OCI-LY7 (cell line): ENCODE measurements around the gene MYO9B. TPM values are rescaled to one million over a fixed set of nuclear protein-coding genes. Genes with fewer than 3 reads are reported as not detected.

Experiments
- BruUV-seq: library from RNA; stranded (reverse); fragments of 400-500 nt; replicated peaks from 2 replicates; lab custom pipeline; 2021; lab: Mats Ljungman, UMichigan
- CTCF ChIA-PET: fragments of 300-600 bp; sonication (Branson Sonifier 250); formaldehyde crosslinking; loops from one replicate; lab custom pipeline; 2022; ENCODE audit warnings: antibody characterized with exemption; ENCODE audit not compliant: unreplicated experiment; lab: Charles Lee
- POLR2A ChIA-PET: fragments of 300-600 bp; sonication (Branson Sonifier 250); formaldehyde crosslinking; loops from one replicate; lab custom pipeline; 2022; ENCODE audit warnings: antibody characterized with exemption; lab: Charles Lee
- DNase-seq: peaks from one replicate; pipeline ENCODE4 v3.0.0-alpha.2; 2015; ENCODE audit warnings: low spot score
- H2AFZ ChIP-seq: fragments of 200-600 bp; sonication (generic), shearing (Covaris generic); 2 replicates; pipeline ENCODE4 v1.6.1; 2014; ENCODE audit warnings: mild to moderate bottlenecking, antibody characterized with exemption, low read length, moderate library complexity
- H3K27ac ChIP-seq: fragments of 200-600 bp; sonication (generic); 2 replicates; pipeline ENCODE4 v1.5.1; 2014; ENCODE audit warnings: mixed run types, low read depth, mild to moderate bottlenecking, moderate library complexity, low read length, inconsistent platforms; ENCODE audit not compliant: poor library complexity, severe bottlenecking
- H3K36me3 ChIP-seq: fragments of 200-600 bp; sonication (generic); 2 replicates; pipeline ENCODE4 v1.6.1; 2014; ENCODE audit warnings: mild to moderate bottlenecking, antibody characterized with exemption, low read length, moderate library complexity, mixed read lengths; ENCODE audit not compliant: insufficient read depth
- H3K4me1 ChIP-seq: fragments of 200-600 bp; sonication (generic); 2 replicates; pipeline ENCODE4 v1.5.1; 2014; ENCODE audit warnings: mild to moderate bottlenecking, low read length; ENCODE audit not compliant: insufficient read depth, poor library complexity, severe bottlenecking
- H3K4me2 ChIP-seq: fragments of 200-600 bp; sonication (generic); 2 replicates; pipeline ENCODE4 v1.6.1; 2014; ENCODE audit warnings: mild to moderate bottlenecking, low read length
- H3K4me3 ChIP-seq: fragments of 200-600 bp; sonication (generic); 2 replicates; pipeline ENCODE4 v1.5.1; 2014; ENCODE audit warnings: mild to moderate bottlenecking, low read depth, low read length; ENCODE audit not compliant: poor library complexity, severe bottlenecking
- H3K79me2 ChIP-seq: fragments of 200-600 bp; sonication (generic); 2 replicates; pipeline ENCODE4 v1.6.1; 2016; ENCODE audit warnings: low read depth, mild to moderate bottlenecking, low read length, moderate library complexity, mixed read lengths; ENCODE audit not compliant: insufficient read depth
- H3K9me2 ChIP-seq: fragments of 200-600 bp; sonication (generic); 2 replicates; pipeline ENCODE4 v1.6.1; 2016; ENCODE audit warnings: mild to moderate bottlenecking, low read length, mixed read lengths; ENCODE audit not compliant: insufficient read depth
- H3K9me3 ChIP-seq: fragments of 200-600 bp; sonication (generic); 2 replicates; pipeline ENCODE4 v1.6.1; 2014; ENCODE audit warnings: mild to moderate bottlenecking, mixed run types, low read length, mixed read lengths
- H4K20me1 ChIP-seq: fragments of 200-600 bp; sonication (generic); 2 replicates; pipeline ENCODE4 v1.6.1; 2014; ENCODE audit warnings: mild to moderate bottlenecking, antibody characterized with exemption, low read length, moderate library complexity, mixed read lengths; ENCODE audit not compliant: insufficient read depth
- EZH2phosphoT487 ChIP-seq: fragments of 200-600 bp; sonication (generic); IDR thresholded peaks from 2 replicates; pipeline ENCODE4 v1.6.1; 2018; ENCODE audit warnings: low read depth, borderline replicate concordance, mild to moderate bottlenecking, mixed run types, antibody characterized with exemption, low read length, moderate library complexity, mixed read lengths
- intact Hi-C: fragments of 100-400 bp; cut with micrococcal nuclease; formaldehyde crosslinking; loops from one replicate; pipeline ENCODE4 v1.10.0; 2022; ENCODE audit not compliant: unreplicated experiment
- total RNA-seq, 2 experiments: library from RNA; depleted of rRNA in 1 of 2; stranded (reverse); fragments of >200 nt in 1 of 2; shearing (Covaris generic) in 1 of 2; gene quantifications; 2 replicates each; pipeline ENCODE4 v1.2.3, GENCODE V29; 2014 to 2022
- TF ChIP-seq, protein P1 (sequence below): fragments of 200-600 bp; sonication (generic); conservative IDR thresholded peaks from 2 replicates; pipeline ENCODE4 v1.5.1; 2014; ENCODE audit warnings: mild to moderate bottlenecking, antibody characterized with exemption, low read length, moderate library complexity, mixed read lengths

MYO9B gene
- total RNA-seq, 2 experiments from 2014 or later = 74.7 to 150 TPM

DNA sequence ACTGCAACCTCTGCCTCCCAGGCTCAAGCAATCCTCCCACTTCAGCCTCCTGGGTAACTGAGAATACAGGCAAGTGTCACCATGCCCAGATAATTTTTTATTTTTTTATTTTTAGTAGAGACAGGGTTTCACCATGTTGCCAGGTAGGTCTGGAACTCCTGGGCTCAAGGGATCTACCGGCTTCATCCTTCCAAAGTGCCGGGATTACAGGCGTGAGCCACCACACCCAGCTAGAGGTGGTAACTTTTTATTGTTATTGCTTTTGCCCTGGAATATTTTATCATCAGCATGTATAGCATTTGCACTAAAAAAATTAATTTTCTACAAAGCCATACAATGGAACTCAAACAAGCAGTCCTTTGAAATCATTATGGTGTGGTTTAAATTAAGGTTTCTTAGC, 14.4 kb upstream of the MYO9B start:
- TF ChIP-seq, protein P1, sequence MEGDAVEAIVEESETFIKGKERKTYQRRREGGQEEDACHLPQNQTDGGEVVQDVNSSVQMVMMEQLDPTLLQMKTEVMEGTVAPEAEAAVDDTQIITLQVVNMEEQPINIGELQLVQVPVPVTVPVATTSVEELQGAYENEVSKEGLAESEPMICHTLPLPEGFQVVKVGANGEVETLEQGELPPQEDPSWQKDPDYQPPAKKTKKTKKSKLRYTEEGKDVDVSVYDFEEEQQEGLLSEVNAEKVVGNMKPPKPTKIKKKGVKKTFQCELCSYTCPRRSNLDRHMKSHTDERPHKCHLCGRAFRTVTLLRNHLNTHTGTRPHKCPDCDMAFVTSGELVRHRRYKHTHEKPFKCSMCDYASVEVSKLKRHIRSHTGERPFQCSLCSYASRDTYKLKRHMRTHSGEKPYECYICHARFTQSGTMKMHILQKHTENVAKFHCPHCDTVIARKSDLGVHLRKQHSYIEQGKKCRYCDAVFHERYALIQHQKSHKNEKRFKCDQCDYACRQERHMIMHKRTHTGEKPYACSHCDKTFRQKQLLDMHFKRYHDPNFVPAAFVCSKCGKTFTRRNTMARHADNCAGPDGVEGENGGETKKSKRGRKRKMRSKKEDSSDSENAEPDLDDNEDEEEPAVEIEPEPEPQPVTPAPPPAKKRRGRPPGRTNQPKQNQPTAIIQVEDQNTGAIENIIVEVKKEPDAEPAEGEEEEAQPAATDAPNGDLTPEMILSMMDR = no peak
- no peak for TF ChIP-seq EZH2phosphoT487
- H3K79me2 ChIP-seq = peaks cover 46% of the 10 kb centered on the region
- H3K9me3 ChIP-seq = no peaks in the 10 kb centered on the region
- H3K4me3 ChIP-seq = no peak overlapping the region
- peaks cover 99% of the 10 kb centered on the region for H3K36me3 ChIP-seq
- H3K4me1 ChIP-seq = peaks cover 10% of the 10 kb centered on the region
- H3K27ac ChIP-seq = no peak overlapping the region
- no peak overlapping the region for H2AFZ ChIP-seq
- DNase-seq = no peak
- ChIA-PET POLR2A (no interaction called here), CTCF (no interaction called here)
- BruUV-seq = no TSS peak
- H4K20me1 ChIP-seq = peaks cover 2% of the 10 kb centered on the region; the same call in 1 of the 2 replicates
- intact Hi-C loops = no loop called here
- H3K4me2 ChIP-seq = no peak overlapping the region
- H3K9me2 ChIP-seq = no peaks in the 10 kb centered on the region

DNA sequence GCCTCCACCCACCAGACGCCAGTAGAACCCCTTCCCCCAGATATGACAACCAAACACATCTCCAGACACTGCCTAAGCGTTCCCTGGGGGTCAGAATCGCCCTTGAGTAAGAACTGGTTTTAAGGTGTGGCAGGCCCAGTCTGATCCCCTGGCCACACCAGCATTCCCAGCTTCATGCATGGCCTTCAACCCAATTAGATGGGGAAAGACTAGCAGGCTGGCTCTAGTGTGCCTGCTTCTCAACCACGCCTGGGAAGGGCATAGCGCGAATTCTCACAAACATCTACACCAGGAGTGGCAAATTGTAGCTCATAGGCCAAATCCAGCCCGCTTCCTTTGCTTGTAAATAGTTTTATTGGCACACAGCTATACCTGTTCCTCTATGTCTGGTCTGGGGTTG, 13.9 kb upstream of the MYO9B start:
- TF ChIP-seq, protein P1 = no peak
- no peak for TF ChIP-seq EZH2phosphoT487
- Histone ChIP-seq H3K4me1 (peaks cover 10% of the 10 kb centered on the region), H3K79me2 (peaks cover 50% of the 10 kb centered on the region), H3K4me3 (no peak overlapping the region), H3K4me2 (no peak overlapping the region), H3K27ac (no peak overlapping the region), H3K9me2 (no peaks in the 10 kb centered on the region), H3K9me3 (no peaks in the 10 kb centered on the region), H3K36me3 (peaks cover 99% of the 10 kb centered on the region), H4K20me1 (peaks cover 3% of the 10 kb centered on the region; the same call in 1 of the 2 replicates), H2AFZ (no peak overlapping the region)
- no peak for DNase-seq
- intact Hi-C loops = no loop called here
- ChIA-PET POLR2A (interaction anchor here (0.6 kb wide), 1 partner anchor 14 kb away, joined by 3 read pairs; the partner anchor contains the start of gene MYO9B), CTCF (no interaction called here)
- BruUV-seq = no TSS peak

DNA sequence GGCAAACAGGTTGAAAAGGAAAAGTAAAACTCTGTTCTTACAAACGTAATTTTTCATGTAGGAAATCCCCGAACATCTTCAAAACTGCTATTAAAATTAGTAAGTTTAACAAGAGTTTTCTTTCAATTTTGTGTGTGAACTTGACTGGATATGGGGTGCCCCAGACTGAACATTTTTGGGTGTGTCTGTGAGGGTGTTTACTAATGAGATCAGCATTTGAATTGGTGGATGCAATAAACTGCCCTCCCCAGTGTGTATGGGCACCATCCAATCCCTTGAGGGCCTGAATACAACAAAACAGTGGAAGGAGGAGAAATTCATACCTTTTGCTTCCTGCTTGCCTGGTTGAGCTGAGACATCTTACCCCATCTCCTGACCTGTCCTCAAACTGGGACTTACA, 12.1 kb upstream of the MYO9B start:
- Histone ChIP-seq H3K79me2 (peaks cover 63% of the 10 kb centered on the region), H3K4me2 (no peak overlapping the region), H3K4me1 (peaks cover 27% of the 10 kb centered on the region), H4K20me1 (peaks cover 3% of the 10 kb centered on the region; the same call in 1 of the 2 replicates), H3K9me2 (no peaks in the 10 kb centered on the region), H3K4me3 (no peak overlapping the region), H3K27ac (no peak overlapping the region), H3K9me3 (no peaks in the 10 kb centered on the region), H3K36me3 (peaks cover 97% of the 10 kb centered on the region), H2AFZ (no peak overlapping the region)
- DNase-seq = no peak
- intact Hi-C loops = no loop called here
- no peak for TF ChIP-seq EZH2phosphoT487
- TF ChIP-seq, protein P1 = no peak
- ChIA-PET CTCF (no interaction called here), POLR2A (no interaction called here)
- no TSS peak for BruUV-seq
